Measurements from ENCODE around the gene PRRT2.
A peak's percentile ranks its signal among the peaks of the same experiment; 100 is the strongest.

DNA sequence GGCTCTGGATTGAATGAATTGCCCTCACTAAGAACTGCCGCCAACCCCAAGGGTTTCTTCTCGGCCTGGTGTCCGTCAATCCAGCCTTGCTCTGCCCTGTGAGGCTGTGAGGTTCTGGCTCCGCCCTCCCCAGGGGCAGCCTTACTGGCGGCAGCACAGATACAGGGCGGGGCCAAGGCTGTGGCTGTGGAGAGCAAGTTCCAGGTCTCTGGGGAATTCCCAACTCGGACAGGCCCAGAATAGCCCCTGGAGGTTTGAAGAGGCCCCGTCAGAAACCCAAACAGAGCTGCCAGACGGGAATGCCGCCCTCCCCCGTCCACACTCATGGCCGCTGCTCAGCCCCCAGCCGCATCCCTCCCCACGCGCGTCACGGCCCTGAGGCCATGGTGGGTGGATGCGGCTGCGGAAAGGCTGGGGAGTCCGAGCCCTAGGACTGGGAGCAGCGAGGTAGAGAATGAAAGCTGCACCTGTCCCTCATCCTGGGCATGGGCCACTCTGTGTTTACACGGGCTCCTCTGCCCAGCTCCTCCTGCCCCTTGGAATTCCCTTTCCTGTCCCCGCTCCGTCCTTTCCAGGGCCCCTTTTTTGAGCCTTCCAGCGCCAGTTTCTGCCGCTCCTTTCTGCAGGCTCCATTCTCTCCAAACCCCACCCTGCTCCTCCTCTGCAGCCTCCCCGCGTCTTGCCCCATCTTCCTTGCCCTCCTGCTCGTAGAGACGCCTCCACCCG is 660 bp upstream of the PRRT2 start:
- TF ChIP-seq POLR2A (IDR thresholded peaks at IDR 0.05; ENCODE audit: low read length), result peak; percentile 38
- TF ChIP-seq, protein P1, sequence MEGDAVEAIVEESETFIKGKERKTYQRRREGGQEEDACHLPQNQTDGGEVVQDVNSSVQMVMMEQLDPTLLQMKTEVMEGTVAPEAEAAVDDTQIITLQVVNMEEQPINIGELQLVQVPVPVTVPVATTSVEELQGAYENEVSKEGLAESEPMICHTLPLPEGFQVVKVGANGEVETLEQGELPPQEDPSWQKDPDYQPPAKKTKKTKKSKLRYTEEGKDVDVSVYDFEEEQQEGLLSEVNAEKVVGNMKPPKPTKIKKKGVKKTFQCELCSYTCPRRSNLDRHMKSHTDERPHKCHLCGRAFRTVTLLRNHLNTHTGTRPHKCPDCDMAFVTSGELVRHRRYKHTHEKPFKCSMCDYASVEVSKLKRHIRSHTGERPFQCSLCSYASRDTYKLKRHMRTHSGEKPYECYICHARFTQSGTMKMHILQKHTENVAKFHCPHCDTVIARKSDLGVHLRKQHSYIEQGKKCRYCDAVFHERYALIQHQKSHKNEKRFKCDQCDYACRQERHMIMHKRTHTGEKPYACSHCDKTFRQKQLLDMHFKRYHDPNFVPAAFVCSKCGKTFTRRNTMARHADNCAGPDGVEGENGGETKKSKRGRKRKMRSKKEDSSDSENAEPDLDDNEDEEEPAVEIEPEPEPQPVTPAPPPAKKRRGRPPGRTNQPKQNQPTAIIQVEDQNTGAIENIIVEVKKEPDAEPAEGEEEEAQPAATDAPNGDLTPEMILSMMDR (IDR thresholded peaks at IDR 0.05), result no peak
- TF ChIP-seq, protein P2, sequence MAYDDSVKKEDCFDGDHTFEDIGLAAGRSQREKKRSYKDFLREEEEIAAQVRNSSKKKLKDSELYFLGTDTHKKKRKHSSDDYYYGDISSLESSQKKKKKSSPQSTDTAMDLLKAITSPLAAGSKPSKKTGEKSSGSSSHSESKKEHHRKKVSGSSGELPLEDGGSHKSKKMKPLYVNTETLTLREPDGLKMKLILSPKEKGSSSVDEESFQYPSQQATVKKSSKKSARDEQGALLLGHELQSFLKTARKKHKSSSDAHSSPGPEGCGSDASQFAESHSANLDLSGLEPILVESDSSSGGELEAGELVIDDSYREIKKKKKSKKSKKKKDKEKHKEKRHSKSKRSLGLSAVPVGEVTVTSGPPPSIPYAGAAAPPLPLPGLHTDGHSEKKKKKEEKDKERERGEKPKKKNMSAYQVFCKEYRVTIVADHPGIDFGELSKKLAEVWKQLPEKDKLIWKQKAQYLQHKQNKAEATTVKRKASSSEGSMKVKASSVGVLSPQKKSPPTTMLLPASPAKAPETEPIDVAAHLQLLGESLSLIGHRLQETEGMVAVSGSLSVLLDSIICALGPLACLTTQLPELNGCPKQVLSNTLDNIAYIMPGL (CRISPR knock-in tag; IDR thresholded peaks at IDR 0.05; ENCODE audit: borderline replicate concordance), result no peak
- no peak for TF ChIP-seq RCOR1 (IDR thresholded peaks at IDR 0.05; ENCODE audit: low read depth, low read length)
- TF ChIP-seq RFX5 (IDR thresholded peaks at IDR 0.05), result no peak
- TF ChIP-seq POLR2AphosphoS2 (conservative IDR thresholded peaks at IDR 0.05; ENCODE audit: low read length), result no peak
- 0 out of 5 replicates have a peak, but pooled peaks of 1 of the 2 experiments have one; percentile 18 for TF ChIP-seq EP300 (IDR thresholded peaks at IDR 0.05)
